Activated T-cell treated with anti-CD3 and anti-CD28 coated beads, Interleukin-2, amount 50 U/mL, for 4 hours (primary cell): ENCODE data around the gene RCOR3. TPM values are rescaled to one million over a fixed set of nuclear protein-coding genes. Genes with fewer than 3 reads are reported as not detected.
"Not testable (repeated sequence)": the region's sequence is repeated elsewhere in the genome, so short reads cannot be mapped to it uniquely, and the experiment has no call there.

ENCODE experiments used
- ATAC-seq, 2 donors: fragments of 200-7000 bp; cut with Tn5 transposase; one replicate each; pipeline ENCODE4 v1.10.0; 2021
- DNase-seq: peaks from one replicate; pipeline ENCODE4 v3.0.0-alpha.2; 2020
- H3K27me3 Mint-ChIP-seq: one replicate; pipeline ENCODE4 v1.8.0; 2021; ENCODE audit warnings: low read depth, mixed read lengths
- H3K36me3 Mint-ChIP-seq: one replicate; pipeline ENCODE4 v1.8.0; 2022; ENCODE audit warnings: mixed read lengths; ENCODE audit not compliant: insufficient read depth
- H3K4me1 Mint-ChIP-seq: one replicate; pipeline ENCODE4 v1.8.0; 2021; ENCODE audit warnings: low read depth, mixed read lengths
- H3K4me3 Mint-ChIP-seq: one replicate; pipeline ENCODE4 v1.8.0; 2021; ENCODE audit warnings: mild to moderate bottlenecking, moderate library complexity, mixed read lengths
- H3K9me3 Mint-ChIP-seq: one replicate; pipeline ENCODE4 v1.8.0; 2021; ENCODE audit warnings: mixed read lengths
- total RNA-seq, 3 donors: library from RNA; stranded (reverse); gene quantifications; one replicate each; pipeline ENCODE4 v1.2.1, GENCODE V29; 2021

RCOR3 gene
- total RNA-seq, 3 donors from 2014 or later = 23.1 to 25.5 (median 24.5) TPM

DNA sequence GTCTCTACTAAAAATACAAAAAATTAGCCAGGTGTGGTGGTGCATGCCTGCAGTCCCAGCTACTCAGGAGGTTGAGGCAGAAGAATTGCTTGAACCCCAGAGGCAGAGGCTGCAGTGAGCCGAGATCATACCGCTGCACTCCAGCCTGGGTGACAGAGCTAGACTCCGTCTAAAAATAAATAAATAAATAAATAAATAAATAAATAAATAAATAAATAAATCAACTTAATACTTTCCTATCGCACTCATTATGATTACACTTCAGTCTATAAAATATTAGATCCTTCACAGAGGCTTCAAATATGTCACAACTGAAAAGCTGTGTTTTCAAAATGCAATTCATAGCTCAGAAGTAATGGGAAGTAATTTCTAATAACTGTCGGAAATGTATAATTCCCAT is 15.5 kb upstream of the RCOR3 start:
- H3K27me3 Mint-ChIP-seq, H3K4me3 Mint-ChIP-seq, ATAC-seq, H3K4me1 Mint-ChIP-seq, H3K9me3 Mint-ChIP-seq, H3K36me3 Mint-ChIP-seq, DNase-seq: not testable (repeated sequence)

DNA sequence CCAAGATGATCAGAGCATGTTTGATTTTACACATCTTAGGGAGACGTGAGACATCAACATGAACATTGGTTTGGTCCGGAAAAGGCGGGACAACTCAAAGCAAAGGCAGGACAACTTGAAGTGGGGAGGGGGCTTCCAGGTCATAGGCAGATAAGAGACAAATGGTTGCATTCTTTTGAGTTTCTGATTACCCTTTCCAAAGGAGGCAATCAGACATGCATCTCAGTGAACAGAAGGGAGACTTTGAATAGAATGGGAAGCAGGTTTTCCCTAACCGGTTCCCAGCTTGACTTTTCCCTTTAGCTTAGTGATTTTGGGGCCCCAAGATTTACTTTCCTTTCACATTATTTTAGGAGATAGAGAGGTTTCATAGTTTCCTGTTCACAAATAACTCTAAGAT is 12.6 kb upstream of the RCOR3 start:
- not testable (repeated sequence) for H3K36me3 Mint-ChIP-seq

DNA sequence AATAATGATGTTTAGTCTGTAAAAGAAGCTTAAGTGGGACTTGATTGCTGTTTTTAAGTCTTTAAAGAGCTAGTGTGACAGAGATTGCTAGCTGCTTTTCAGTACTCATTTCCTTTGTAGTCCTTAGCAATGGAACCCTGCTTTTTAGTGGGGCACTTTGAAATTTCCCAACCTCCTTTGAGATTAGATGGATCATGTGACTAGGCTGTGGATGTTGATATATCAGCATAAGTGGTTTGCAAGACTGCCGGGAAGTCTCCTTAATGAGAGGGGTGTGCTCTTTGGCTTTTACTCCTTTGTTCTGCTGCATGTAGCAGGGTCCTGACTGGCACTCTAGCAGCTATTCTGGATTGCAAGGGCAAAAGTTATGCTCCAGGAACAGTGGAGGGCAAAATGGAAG is 11.2 kb upstream of the RCOR3 start:
- no peak overlapping the region for H3K4me3 Mint-ChIP-seq
- no peaks in the 10 kb centered on the region for H3K4me1 Mint-ChIP-seq
- no peak for ATAC-seq
- no peaks in the 10 kb centered on the region for H3K27me3 Mint-ChIP-seq
- no peak for DNase-seq
- H3K36me3 Mint-ChIP-seq = no peaks in the 10 kb centered on the region
- no peaks in the 10 kb centered on the region for H3K9me3 Mint-ChIP-seq

More for the DNA sequence above, 12.6 kb upstream of the RCOR3 start:
- H3K27me3 Mint-ChIP-seq, ATAC-seq, H3K4me3 Mint-ChIP-seq, DNase-seq, H3K9me3 Mint-ChIP-seq, H3K4me1 Mint-ChIP-seq: not testable (repeated sequence)

DNA sequence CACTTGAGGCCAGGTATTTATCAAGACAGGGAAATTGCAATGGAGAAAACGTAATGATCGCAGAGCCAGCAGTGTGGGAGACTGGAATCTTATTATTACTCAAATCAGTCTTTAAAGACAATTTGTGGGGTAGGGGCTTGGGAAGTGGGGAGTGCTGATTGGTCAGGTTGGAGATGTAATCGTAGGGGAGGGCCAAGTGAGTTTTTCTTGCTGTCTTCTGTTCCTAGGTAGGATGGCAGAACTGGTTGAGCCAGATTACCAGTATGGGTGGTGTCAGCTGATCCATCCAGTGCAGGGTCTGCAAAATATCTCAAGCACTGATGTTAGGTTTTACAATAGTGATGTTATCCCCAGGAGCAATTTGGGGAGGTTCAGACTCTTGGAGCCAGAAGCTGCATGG is 9.6 kb upstream of the RCOR3 start:
- not testable (repeated sequence) for H3K4me3 Mint-ChIP-seq, H3K27me3 Mint-ChIP-seq, H3K36me3 Mint-ChIP-seq, H3K9me3 Mint-ChIP-seq, H3K4me1 Mint-ChIP-seq, DNase-seq, ATAC-seq

DNA sequence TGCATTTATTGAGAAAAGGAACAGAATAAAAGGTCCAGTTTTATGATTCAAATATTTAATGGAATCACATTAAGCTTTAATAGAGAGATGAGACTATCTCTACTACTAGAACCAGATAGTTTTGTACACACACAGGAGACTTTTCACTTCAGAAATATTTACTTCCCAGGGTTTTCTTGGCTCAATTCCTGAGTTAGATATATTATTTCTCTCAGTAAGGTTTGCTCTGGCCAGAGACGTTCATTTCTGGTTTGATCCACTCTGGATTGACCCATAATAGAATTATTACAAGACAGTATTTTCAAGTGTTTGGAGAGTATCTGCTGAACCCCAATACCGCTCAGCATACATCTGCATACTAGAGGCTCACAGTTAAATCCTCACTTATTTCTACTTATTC is 1.3 kb upstream of the RCOR3 start:
- DNase-seq (no peak), ATAC-seq (no peak)
- H3K4me3 Mint-ChIP-seq = peak overlapping the region; percentile 86
- peaks cover 22% of the 10 kb centered on the region for H3K4me1 Mint-ChIP-seq
- H3K27me3 Mint-ChIP-seq = no peaks in the 10 kb centered on the region
- H3K9me3 Mint-ChIP-seq = no peaks in the 10 kb centered on the region
- H3K36me3 Mint-ChIP-seq = no peaks in the 10 kb centered on the region

DNA sequence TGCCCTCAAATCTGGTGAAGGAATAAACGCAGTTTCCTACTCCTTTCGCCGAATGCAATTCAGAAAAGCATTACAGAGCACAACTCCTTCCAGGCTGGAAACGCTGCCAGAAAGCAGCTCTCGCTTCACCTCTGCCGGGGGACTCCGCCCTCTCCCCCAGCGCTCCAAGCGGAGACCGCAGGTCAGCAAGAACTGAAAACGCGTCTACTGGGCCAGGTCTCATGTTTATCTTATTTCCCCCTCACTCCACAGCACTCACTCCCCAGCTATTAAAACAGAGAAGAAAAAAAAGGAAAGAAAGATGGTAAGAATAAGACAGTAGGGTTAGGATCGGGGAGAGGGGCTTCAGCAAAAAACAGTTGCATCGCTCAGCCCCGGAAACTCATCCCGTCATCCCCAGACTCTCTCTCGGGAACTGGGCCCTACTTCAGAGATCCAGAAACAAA is 833 bp upstream of the RCOR3 start:
- H3K9me3 Mint-ChIP-seq = no peaks in the 10 kb centered on the region

DNA sequence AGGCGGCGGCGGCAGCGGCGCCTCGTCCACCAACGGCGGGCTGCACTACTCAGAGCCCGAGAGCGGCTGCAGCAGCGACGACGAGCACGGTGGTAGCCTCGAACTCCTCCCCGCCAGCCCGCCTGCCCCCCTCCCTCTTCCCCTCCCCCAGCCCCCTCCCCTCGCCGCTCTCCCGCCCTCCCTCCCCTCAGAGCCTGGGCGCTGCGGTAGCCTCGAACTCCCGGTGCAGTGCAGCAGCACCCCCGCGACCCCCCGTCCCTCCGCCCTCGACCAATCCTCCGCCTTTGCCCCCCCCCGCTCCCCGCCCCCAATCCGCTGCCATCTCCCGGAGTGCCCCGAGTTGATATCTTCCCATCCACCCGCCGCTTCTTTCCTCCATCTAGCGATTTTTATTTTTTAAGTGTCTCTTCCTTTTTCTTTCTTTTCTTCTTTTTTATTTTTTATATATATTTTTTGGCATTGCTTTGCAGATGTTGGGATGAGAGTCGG is 516 bp downstream of the RCOR3 start:
- no peaks in the 10 kb centered on the region for H3K9me3 Mint-ChIP-seq
- DNase-seq = peak; percentile 43
- peak; percentile 25 to 29 for ATAC-seq
- no peaks in the 10 kb centered on the region for H3K27me3 Mint-ChIP-seq
- peaks cover 5% of the 10 kb centered on the region for H3K36me3 Mint-ChIP-seq
- H3K4me1 Mint-ChIP-seq = peaks cover 28% of the 10 kb centered on the region
- peak overlapping the region; percentile 85 for H3K4me3 Mint-ChIP-seq

More for the DNA sequence above, 833 bp upstream of the RCOR3 start:
- Mint-ChIP-seq H3K36me3 (no peaks in the 10 kb centered on the region), H3K27me3 (no peaks in the 10 kb centered on the region), H3K4me1 (peaks cover 22% of the 10 kb centered on the region), H3K4me3 (peak overlapping the region; percentile 86)
- DNase-seq (peak; percentile 45), ATAC-seq (peak; percentile 18 to 19)

DNA sequence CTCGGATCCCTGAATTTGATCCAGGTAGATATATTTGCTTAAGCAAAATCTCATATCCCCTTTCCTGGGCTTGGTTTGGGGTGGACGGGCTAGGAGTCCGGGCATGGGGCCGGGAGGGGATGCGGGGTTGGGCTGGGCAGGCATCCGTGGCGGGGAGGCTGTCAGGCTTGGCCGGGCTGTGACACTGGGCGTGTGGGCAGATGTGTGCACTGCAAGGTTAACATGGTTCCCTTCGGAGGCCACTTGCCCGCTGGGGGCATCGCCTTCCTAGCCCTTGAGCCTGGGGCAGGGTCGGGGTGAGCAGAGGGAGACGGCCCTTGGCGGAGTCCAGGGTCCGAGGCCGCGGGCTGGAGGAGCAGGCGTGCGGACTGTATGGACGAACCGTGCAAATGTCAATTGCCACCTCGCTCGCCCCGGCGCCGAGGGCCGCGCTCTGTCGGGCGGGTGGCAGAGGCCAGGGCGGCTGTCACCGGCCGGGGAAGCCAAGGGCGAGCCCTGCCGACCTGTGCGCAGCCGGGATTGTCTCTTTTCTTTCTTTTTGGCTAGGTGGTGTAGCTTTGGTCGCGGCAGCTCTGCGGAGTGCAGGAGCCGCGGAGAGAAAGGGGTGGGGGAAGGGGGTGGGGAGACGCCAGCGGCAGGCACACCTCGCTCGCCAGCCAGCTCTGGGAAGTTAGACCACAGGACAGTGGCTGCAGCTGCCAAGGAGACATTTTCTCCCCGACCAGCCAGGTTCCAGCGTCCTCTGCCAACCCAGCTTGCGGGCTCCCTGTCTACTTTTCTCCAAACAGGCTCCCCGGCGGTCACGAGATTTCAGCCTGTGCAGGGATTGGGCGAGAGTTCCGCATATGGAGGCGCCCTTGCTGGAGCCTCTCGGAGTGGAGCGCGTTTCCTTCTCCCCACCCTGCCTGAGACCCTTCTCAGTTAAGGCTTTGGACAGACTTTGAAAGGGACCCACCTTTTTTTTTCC is 1.3 kb downstream of the RCOR3 start:
- peak overlapping the region; percentile 85 for H3K4me3 Mint-ChIP-seq
- no peaks in the 10 kb centered on the region for H3K9me3 Mint-ChIP-seq
- no peaks in the 10 kb centered on the region for H3K27me3 Mint-ChIP-seq
- peaks cover 30% of the 10 kb centered on the region for H3K4me1 Mint-ChIP-seq
- DNase-seq = peak; percentile 45
- ATAC-seq = peak; percentile 44 to 50
- peaks cover 6% of the 10 kb centered on the region for H3K36me3 Mint-ChIP-seq

DNA sequence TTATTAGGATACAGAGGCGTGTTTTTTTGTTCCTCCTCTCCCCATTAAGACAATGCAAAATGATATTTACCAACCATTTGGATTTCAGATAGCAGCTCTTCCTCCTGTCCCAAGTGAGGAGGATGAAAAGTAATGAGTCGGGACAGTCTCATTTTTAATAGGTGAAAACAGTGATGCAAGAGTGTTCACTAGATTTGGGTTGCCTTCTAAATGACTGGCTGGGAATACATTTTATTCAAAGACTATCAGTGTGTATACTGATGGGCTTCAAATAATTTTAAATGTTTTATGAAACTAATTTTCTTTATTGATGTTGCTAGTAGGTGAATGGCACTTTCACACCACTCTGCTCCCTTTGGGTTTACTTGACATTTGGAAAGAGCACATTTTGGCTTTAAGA is 2.1 kb downstream of the RCOR3 start:
- no peak for ATAC-seq
- no peaks in the 10 kb centered on the region for H3K27me3 Mint-ChIP-seq
- peaks cover 32% of the 10 kb centered on the region for H3K4me1 Mint-ChIP-seq
- peak overlapping the region; percentile 85 for H3K4me3 Mint-ChIP-seq
- DNase-seq = no peak
- H3K36me3 Mint-ChIP-seq = peaks cover 9% of the 10 kb centered on the region
- H3K9me3 Mint-ChIP-seq = no peaks in the 10 kb centered on the region

DNA sequence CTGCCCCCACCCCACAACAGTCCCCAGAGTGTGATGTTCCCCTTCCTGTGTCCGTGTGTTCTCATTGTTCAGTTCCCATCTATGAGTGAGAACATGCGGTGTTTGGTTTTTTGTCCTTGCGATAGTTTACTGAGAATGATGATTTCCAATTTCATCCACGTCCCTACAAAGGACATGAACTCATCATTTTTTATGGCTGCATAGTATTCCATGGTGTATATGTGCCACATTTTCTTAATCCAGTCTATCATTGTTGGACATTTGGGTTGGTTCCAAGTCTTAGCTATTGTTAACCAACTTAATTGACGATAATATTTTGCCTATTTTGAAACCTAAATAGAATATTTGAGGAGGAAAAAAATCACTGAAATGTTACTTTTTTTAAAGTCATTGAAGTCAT is 3.9 kb downstream of the RCOR3 start:
- H3K9me3 Mint-ChIP-seq, ATAC-seq, H3K27me3 Mint-ChIP-seq, DNase-seq, H3K4me3 Mint-ChIP-seq: not testable (repeated sequence)
- peaks cover 26% of the 10 kb centered on the region for H3K4me1 Mint-ChIP-seq
- H3K36me3 Mint-ChIP-seq = peaks cover 12% of the 10 kb centered on the region

DNA sequence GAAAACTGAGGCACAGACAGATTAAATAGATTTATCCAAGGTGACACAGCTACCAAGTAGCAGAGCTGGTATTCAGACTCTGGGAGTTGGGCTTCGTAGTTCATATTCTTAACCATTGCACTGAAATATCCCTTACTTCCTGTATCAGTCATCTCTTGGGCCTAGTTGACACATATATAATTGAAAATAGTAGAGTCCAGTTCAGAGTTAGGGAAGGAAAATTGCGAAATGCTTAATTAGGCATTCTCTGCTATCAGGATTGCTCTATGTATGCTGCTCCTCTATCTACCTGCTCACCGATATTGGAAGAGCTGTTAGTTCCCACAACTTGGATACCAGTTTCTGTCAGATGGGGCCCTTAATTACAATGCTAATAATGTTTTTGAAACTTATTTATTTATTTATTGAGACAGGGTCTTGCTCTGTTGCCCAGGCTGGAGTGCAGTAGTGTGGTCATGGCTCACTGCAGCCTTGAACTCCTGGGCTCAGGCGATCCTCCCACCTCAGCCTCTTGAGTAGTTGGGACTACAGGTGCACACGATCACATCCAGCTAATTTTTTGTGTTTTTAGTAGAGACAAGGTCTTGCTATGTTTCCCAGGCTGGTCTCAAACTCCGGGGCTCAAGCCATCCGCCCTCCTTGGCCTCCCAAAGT is 8.2 kb downstream of the RCOR3 start:
- Mint-ChIP-seq H3K4me1 (peaks cover 14% of the 10 kb centered on the region), H3K36me3 (peaks cover 18% of the 10 kb centered on the region), H3K9me3 (no peaks in the 10 kb centered on the region), H3K27me3 (no peaks in the 10 kb centered on the region), H3K4me3 (no peak overlapping the region)
- ATAC-seq (no peak), DNase-seq (no peak)

DNA sequence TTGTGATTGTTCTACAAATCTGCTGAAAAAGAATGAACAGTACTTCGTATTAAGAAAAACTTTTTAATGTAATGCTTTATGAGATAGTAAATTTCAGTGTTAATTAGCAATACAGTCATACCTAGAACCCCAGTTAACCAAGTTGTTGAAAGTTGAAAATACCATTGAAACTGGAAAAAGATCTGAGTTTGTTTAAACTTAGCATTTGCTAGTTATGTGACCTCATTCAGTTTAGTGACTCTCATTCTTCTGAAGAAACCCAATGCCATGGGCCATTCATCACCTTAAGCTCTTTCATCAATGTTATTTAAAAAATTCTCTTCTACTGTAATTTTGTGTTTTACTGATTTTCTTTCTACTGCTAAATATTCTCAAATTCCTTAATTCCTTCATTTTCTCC is 20.2 kb downstream of the RCOR3 start:
- H3K4me3 Mint-ChIP-seq = no peak overlapping the region
- no peaks in the 10 kb centered on the region for H3K4me1 Mint-ChIP-seq
- ATAC-seq = peak; percentile 29 to 64
- DNase-seq = no peak
- H3K27me3 Mint-ChIP-seq = no peaks in the 10 kb centered on the region
- H3K9me3 Mint-ChIP-seq = no peaks in the 10 kb centered on the region
- peaks cover 9% of the 10 kb centered on the region for H3K36me3 Mint-ChIP-seq

DNA sequence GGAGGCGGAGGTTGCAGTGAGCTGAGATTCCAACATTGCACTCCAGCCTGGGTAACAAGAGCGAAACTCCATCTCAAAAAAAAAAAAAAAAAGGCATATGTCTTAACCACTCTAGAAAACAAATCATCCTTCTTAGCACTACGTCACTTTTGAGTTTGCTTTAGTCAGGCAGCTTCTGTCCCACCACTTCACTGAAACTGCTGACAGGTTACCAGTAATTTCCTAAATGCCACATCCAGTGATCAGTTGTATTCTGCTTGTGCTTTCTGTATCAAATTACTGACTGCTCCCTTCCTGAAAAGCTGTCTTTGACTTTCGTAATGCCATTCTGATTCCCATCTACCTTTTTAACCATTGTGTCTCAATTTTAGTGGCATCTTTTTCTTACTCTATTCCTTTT is 21.7 kb downstream of the RCOR3 start:
- H3K9me3 Mint-ChIP-seq = no peaks in the 10 kb centered on the region
- H3K4me1 Mint-ChIP-seq = peaks cover 2% of the 10 kb centered on the region
- H3K4me3 Mint-ChIP-seq = no peak overlapping the region
- ATAC-seq = peak; percentile 80 to 89
- no peak for DNase-seq
- no peaks in the 10 kb centered on the region for H3K27me3 Mint-ChIP-seq
- peaks cover 20% of the 10 kb centered on the region for H3K36me3 Mint-ChIP-seq

DNA sequence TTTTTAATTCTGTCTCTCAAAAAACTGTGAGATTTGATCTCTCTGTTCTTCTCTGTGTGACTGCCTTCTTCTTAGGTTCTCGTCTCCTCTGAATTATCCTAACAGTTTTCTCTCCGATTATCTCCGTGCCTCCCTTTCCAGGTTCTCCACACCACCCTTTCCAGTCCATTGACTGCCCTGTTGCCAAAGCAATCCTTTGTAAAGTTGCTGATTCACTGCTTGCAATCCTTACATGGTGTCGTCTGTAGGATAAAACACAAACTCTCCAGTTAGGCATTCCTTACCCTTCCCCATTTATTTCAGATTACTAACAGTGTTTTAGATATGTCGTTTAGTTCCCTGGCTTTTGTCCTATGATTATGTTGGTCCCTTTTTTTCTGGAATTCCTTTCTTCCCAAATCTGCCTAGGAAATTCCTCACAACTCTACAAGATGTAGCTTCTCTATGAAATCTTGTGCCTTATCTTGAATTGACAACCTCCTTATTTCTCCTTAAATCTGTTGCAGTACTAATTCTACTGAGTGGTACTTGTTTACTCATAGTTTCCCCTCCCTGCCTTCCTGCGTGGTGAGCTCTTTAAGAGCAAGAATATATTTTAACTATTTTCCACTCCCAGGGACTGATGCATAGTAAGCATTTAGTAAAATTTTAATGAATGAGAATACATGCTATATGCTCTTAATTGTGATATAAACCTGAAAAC is 22.3 kb downstream of the RCOR3 start:
- H3K36me3 Mint-ChIP-seq = peaks cover 23% of the 10 kb centered on the region
- DNase-seq = no peak

More for the DNA sequence above, 22.3 kb downstream of the RCOR3 start:
- H3K4me1 Mint-ChIP-seq = peaks cover 2% of the 10 kb centered on the region
- no peak overlapping the region for H3K4me3 Mint-ChIP-seq
- peak; percentile 31 to 33 for ATAC-seq
- no peaks in the 10 kb centered on the region for H3K27me3 Mint-ChIP-seq
- no peaks in the 10 kb centered on the region for H3K9me3 Mint-ChIP-seq
